ENCODE data around the gene KANK2.

DNA sequence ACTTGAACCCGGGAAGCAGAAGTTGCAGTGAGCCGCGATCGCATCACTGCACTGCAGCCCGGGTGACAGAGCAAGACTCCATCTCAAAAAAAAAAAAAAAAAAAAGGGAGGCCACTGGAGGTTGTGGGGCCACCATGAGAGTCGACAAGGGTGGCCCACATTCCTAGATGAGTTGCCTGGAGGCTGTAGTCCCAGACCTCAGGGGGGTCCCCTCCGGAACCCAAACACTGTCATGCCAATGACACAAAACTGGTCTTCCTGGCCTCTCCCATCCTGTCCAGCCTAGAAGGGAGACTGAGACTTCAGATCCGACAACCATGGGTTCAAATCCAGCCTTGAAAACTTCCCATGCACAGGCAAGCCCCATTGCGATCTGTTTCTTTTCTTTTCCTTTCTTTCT lies 56.4 kb downstream of the KANK2 start:
- TF ChIP-seq POLR2A (IDR thresholded peaks at IDR 0.05): no peak
- TF ChIP-seq, protein P1, sequence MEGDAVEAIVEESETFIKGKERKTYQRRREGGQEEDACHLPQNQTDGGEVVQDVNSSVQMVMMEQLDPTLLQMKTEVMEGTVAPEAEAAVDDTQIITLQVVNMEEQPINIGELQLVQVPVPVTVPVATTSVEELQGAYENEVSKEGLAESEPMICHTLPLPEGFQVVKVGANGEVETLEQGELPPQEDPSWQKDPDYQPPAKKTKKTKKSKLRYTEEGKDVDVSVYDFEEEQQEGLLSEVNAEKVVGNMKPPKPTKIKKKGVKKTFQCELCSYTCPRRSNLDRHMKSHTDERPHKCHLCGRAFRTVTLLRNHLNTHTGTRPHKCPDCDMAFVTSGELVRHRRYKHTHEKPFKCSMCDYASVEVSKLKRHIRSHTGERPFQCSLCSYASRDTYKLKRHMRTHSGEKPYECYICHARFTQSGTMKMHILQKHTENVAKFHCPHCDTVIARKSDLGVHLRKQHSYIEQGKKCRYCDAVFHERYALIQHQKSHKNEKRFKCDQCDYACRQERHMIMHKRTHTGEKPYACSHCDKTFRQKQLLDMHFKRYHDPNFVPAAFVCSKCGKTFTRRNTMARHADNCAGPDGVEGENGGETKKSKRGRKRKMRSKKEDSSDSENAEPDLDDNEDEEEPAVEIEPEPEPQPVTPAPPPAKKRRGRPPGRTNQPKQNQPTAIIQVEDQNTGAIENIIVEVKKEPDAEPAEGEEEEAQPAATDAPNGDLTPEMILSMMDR (IDR thresholded peaks at IDR 0.05): no peak

Data from thyroid gland (tissue), 4 donors.